H1 (cell line): ENCODE data around the gene TIE1. TPM values are rescaled to one million over a fixed set of nuclear protein-coding genes. Genes with fewer than 3 reads are reported as not detected.

ENCODE experiments used
- CTCF ChIA-PET: fragments of 300-600 bp; sonication (Branson Sonifier 250); formaldehyde crosslinking; loops from one replicate; lab custom pipeline; 2021; ENCODE audit not compliant: partially characterized antibody; lab: Charles Lee
- POLR2A ChIA-PET: fragments of 300-600 bp; sonication (Branson Sonifier 250); formaldehyde crosslinking; loops from one replicate; lab custom pipeline; 2021; ENCODE audit warnings: inconsistent platforms; ENCODE audit not compliant: partially characterized antibody; lab: Charles Lee
- DNase-seq, 2 experiments: peaks; one replicate each; pipeline versions ENCODE4 v3.0.0 to v3.0.0-alpha.2; 2010 to 2022; ENCODE audit warnings: low spot score in 2 of 2, low read depth in 1 of 2, mixed read lengths in 1 of 2
- FAIRE-seq: peaks from 2 replicates; lab custom pipeline; 2011; peaks lifted over from hg19 to GRCh38; lab: Jason Lieb, UNC
- H2AFZ ChIP-seq: 2 replicates; pipeline ENCODE4 v1.8.1; 2012; ENCODE audit warnings: low read length, inconsistent platforms
- H2AK5ac ChIP-seq: 2 replicates; pipeline ENCODE4 v1.6.1; 2013; ENCODE audit warnings: low read depth, low read length
- H2BK120ac ChIP-seq: replicated peaks from 2 replicates; pipeline ENCODE3; 2013; ENCODE audit warnings: low read depth, low read length, inconsistent platforms
- H2BK12ac ChIP-seq: 2 replicates; pipeline ENCODE4 v1.6.1; 2013; ENCODE audit warnings: low read depth, low read length
- H2BK15ac ChIP-seq: 2 replicates; pipeline ENCODE4 v1.6.1; 2013; ENCODE audit warnings: low read length
- H2BK20ac ChIP-seq: 2 replicates; pipeline ENCODE4 v1.6.1; 2013; ENCODE audit warnings: low read length
- H2BK5ac ChIP-seq: 2 replicates; pipeline ENCODE4 v1.6.1; 2013; ENCODE audit warnings: low read depth, low read length
- H3K14ac ChIP-seq: 2 replicates; pipeline ENCODE4 v1.6.1; 2013; ENCODE audit warnings: inconsistent platforms; ENCODE audit not compliant: insufficient read length
- H3K18ac ChIP-seq: 2 replicates; pipeline ENCODE4 v1.6.1; 2013; ENCODE audit warnings: low read length; ENCODE audit errors: extremely low read depth
- H3K23ac ChIP-seq: 2 replicates; pipeline ENCODE4 v1.6.1; 2013; ENCODE audit warnings: inconsistent platforms; ENCODE audit not compliant: insufficient read length
- H3K23me2 ChIP-seq: 2 replicates; pipeline ENCODE4 v1.6.1; 2013; ENCODE audit warnings: low read depth, low read length
- H3K27ac ChIP-seq: 2 replicates; pipeline ENCODE4 v1.6.1; 2011; ENCODE audit warnings: low read depth, low read length, inconsistent platforms
- H3K27me3 ChIP-seq, 4 experiments: replicated peaks in 1 of 4; 1 replicate in 1 of 4; 2 replicates in 3 of 4; pipeline versions ENCODE4 v1.6.1 to v1.8.1; 2011 to 2013; ENCODE audit warnings: low read length in 3 of 4, mild to moderate bottlenecking in 3 of 4, inconsistent platforms in 2 of 4, mixed read lengths in 2 of 4, moderate library complexity in 1 of 4; ENCODE audit not compliant: control insufficient read depth in 3 of 4, insufficient read depth in 3 of 4; ENCODE audit errors: extremely low read depth in 1 of 4
- H3K36me3 ChIP-seq, 4 experiments: 2 replicates each; pipeline versions ENCODE4 v1.6.1 to v1.8.1; 2011 to 2013; ENCODE audit warnings: mild to moderate bottlenecking in 4 of 4, low read length in 3 of 4, moderate library complexity in 2 of 4, control low read depth in 1 of 4, inconsistent platforms in 1 of 4; ENCODE audit not compliant: insufficient read depth in 4 of 4, control insufficient read depth in 2 of 4
- H3K4ac ChIP-seq: replicated peaks from 2 replicates; pipeline ENCODE3; 2013; ENCODE audit warnings: low read length, low read depth, mixed read lengths, inconsistent platforms; ENCODE audit not compliant: insufficient read length
- H3K4me1 ChIP-seq, 4 experiments: replicated peaks in 1 of 4; 1 replicate in 1 of 4; 2 replicates in 3 of 4; pipeline versions ENCODE4 v1.6.1 to v1.8.1; 2011 to 2013; ENCODE audit warnings: low read length in 3 of 4, inconsistent platforms in 2 of 4, mixed read lengths in 1 of 4; ENCODE audit not compliant: insufficient read depth in 4 of 4, control insufficient read depth in 3 of 4
- H3K4me2 ChIP-seq, 2 experiments: 2 replicates each; pipeline versions ENCODE4 v1.6.1 to v1.8.1; 2011 to 2013; ENCODE audit warnings: low read depth in 2 of 2, low read length in 2 of 2, control low read depth in 1 of 2, inconsistent platforms in 1 of 2, mild to moderate bottlenecking in 1 of 2; ENCODE audit not compliant: insufficient read depth in 1 of 2
- H3K4me3 ChIP-seq, 4 experiments: fragments of 200-600, 300-600 bp in 1 of 4; sonication (generic), shearing (Covaris generic), sonication (Bioruptor Twin) in 1 of 4; 2 replicates each; pipeline versions ENCODE4 v1.5.1 to v1.8.1; 2011 to 2016; ENCODE audit warnings: low read length in 4 of 4, low read depth in 3 of 4, control low read depth in 2 of 4, inconsistent platforms in 2 of 4, mild to moderate bottlenecking in 2 of 4, mixed read lengths in 1 of 4, moderate library complexity in 1 of 4; ENCODE audit not compliant: insufficient read depth in 2 of 4; ENCODE audit errors: extremely low read depth in 1 of 4
- H3K56ac ChIP-seq: replicated peaks from 2 replicates; pipeline ENCODE3; 2013; ENCODE audit warnings: low read depth, mild to moderate bottlenecking, mixed read lengths, low read length, inconsistent platforms; ENCODE audit not compliant: insufficient read length
- H3K79me1 ChIP-seq: 2 replicates; pipeline ENCODE4 v1.6.1; 2013; ENCODE audit warnings: low read depth, low read length, control low read depth
- H3K79me2 ChIP-seq, 2 experiments: 2 replicates each; pipeline versions ENCODE4 v1.6.1 to v1.8.1; 2012 to 2013; ENCODE audit warnings: low read length in 2 of 2, mild to moderate bottlenecking in 2 of 2, inconsistent platforms in 1 of 2; ENCODE audit not compliant: insufficient read depth in 2 of 2, control insufficient read depth in 1 of 2
- H3K9ac ChIP-seq, 4 experiments: replicated peaks in 1 of 4; 1 replicate in 1 of 4; 2 replicates in 3 of 4; pipeline versions ENCODE4 v1.6.1 to v1.8.1; 2011 to 2013; ENCODE audit warnings: low read depth in 3 of 4, low read length in 3 of 4, control low read depth in 2 of 4, mild to moderate bottlenecking in 2 of 4, moderate library complexity in 2 of 4, inconsistent platforms in 1 of 4; ENCODE audit errors: extremely low read depth in 1 of 4
- H3K9me3 ChIP-seq, 2 experiments: 2 replicates each; pipeline versions ENCODE4 v1.6.1 to v1.8.1; 2012 to 2013; ENCODE audit warnings: mild to moderate bottlenecking in 2 of 2, moderate library complexity in 2 of 2, control low read depth in 1 of 2, inconsistent platforms in 1 of 2, low read depth in 1 of 2, low read length in 1 of 2, mixed read lengths in 1 of 2; ENCODE audit not compliant: insufficient read depth in 2 of 2
- H4K20me1 ChIP-seq, 2 experiments: replicated peaks in 1 of 2; 2 replicates each; pipeline versions ENCODE3 to v1.8.1; 2011 to 2013; ENCODE audit warnings: inconsistent platforms in 2 of 2, low read length in 2 of 2, mild to moderate bottlenecking in 1 of 2; ENCODE audit not compliant: insufficient read depth in 2 of 2, control insufficient read depth in 1 of 2
- H4K5ac ChIP-seq: 2 replicates; pipeline ENCODE4 v1.6.1; 2013; ENCODE audit warnings: low read length, low read depth, mixed read lengths, inconsistent platforms; ENCODE audit not compliant: insufficient read length
- H4K8ac ChIP-seq: 2 replicates; pipeline ENCODE4 v1.8.0; 2013; ENCODE audit warnings: mild to moderate bottlenecking, moderate library complexity, low read length, inconsistent platforms; ENCODE audit not compliant: insufficient read depth; ENCODE audit errors: extremely low read depth
- H4K91ac ChIP-seq: replicated peaks from 2 replicates; pipeline ENCODE3; 2013; ENCODE audit warnings: low read length, mixed read lengths, inconsistent platforms; ENCODE audit not compliant: insufficient read length
- BRCA1 ChIP-seq: IDR thresholded peaks from 2 replicates; pipeline ENCODE4 v1.6.1; 2012; ENCODE audit warnings: low read depth, low read length, improper control_type of control experiment
- CHD2 ChIP-seq: IDR thresholded peaks from 2 replicates; pipeline ENCODE4 v1.6.1; 2012; ENCODE audit warnings: low read length, improper control_type of control experiment
- CTBP2 ChIP-seq: IDR thresholded peaks from 2 replicates; pipeline ENCODE4 v1.7.0; 2011; ENCODE audit warnings: borderline replicate concordance, mild to moderate bottlenecking, moderate library complexity, mixed read lengths, low read length; ENCODE audit not compliant: insufficient read depth, insufficient read length
- E2F6 ChIP-seq: IDR thresholded peaks from 2 replicates; pipeline ENCODE4 v1.6.1; 2012; ENCODE audit warnings: inconsistent platforms
- JUN ChIP-seq: IDR thresholded peaks from 2 replicates; pipeline ENCODE4 v1.6.1; 2011; ENCODE audit warnings: low read depth, mild to moderate bottlenecking, improper control_type of control experiment, low read length
- KDM5A ChIP-seq: fragments of 200-600 bp; IDR thresholded peaks from 2 replicates; pipeline ENCODE4 v1.7.1; 2012; ENCODE audit warnings: mild to moderate bottlenecking, low read length, inconsistent platforms, mixed read lengths
- MAFK ChIP-seq: IDR thresholded peaks from 2 replicates; pipeline ENCODE4 v1.6.1; 2012; ENCODE audit warnings: low read depth, mild to moderate bottlenecking, improper control_type of control experiment, low read length
- MAX ChIP-seq: IDR thresholded peaks from 2 replicates; pipeline ENCODE4 v1.6.1; 2012; ENCODE audit warnings: inconsistent platforms
- POLR2AphosphoS5 ChIP-seq: IDR thresholded peaks from 2 replicates; pipeline ENCODE4 v1.6.1; 2011; ENCODE audit warnings: low read depth, low read length
- RAD21 ChIP-seq, 2 experiments: IDR thresholded peaks in 1 of 2; conservative IDR thresholded peaks in 1 of 2; 2 replicates each; pipeline ENCODE4 v1.6.1; 2011; ENCODE audit warnings: low read depth in 2 of 2, low read length in 2 of 2, improper control_type of control experiment in 1 of 2, inconsistent platforms in 1 of 2, mild to moderate bottlenecking in 1 of 2, moderate library complexity in 1 of 2
- TBP ChIP-seq: IDR thresholded peaks from 2 replicates; pipeline ENCODE4 v1.6.1; 2011; ENCODE audit warnings: low read depth, low read length, improper control_type of control experiment
- YY1 ChIP-seq: IDR thresholded peaks from 2 replicates; pipeline ENCODE4 v1.6.1; 2011; ENCODE audit warnings: low read depth, mild to moderate bottlenecking, low read length
- WGBS, 2 experiments: shearing (Covaris generic) in 1 of 2; methylation state at CpG; one replicate each; pipeline versions ENCODE4 v1.1.6 to v1.1.7; 2013 to 2015; ENCODE audit warnings: low lambda C conversion rate in 2 of 2, mixed read lengths in 2 of 2, inconsistent platforms in 1 of 2, low coverage in 1 of 2, missing lambda C conversion rate in 1 of 2; ENCODE audit not compliant: insufficient replicate concordance in 2 of 2, insufficient coverage in 1 of 2, insufficient read length in 1 of 2; ENCODE audit errors: extremely low coverage in 1 of 2, missing lambda C conversion rate in 1 of 2; 5-methylcytosine and 5-hydroxymethylcytosine counted together
- polyA plus RNA-seq, 7 experiments: library from polyadenylated mRNA; depleted of rRNA in 3 of 7; stranded (reverse) in 5 of 7; unstranded in 2 of 7; fragments of >200 nt in 5 of 7; fragments of 200-250 nt in 2 of 7; gene quantifications; 1 replicate in 5 of 7; 2 replicates in 1 of 7; 4 replicates in 1 of 7; pipeline versions ENCODE4 v1.2.1 to v1.2.3, GENCODE V29; 2011 to 2013; ENCODE audit warnings: missing spikeins in 2 of 7, mixed read lengths in 2 of 7
- total RNA-seq: library from RNA; stranded (reverse); fragmentation: NEBNext Ultra II Directional; extraction: Animal tissue kit (Norgen Biotek cat#: 25700); gene quantifications from 2 replicates; pipeline ENCODE4 v1.2.1, GENCODE V29; 2021

The TIE1 gene
- total and polyA plus RNA-seq, 2 of the 8 experiments (the other 6 are each of a cell fraction or from before 2014, with no cell fraction given): 0.74 to 2.2 TPM

- H3K79me2 ChIP-seq: no peaks in the 10 kb centered on the region
- H3K36me3 ChIP-seq: no peaks in the 10 kb centered on the region
- H4K8ac ChIP-seq: no peak overlapping the region
- no peak overlapping the region for H4K5ac ChIP-seq
- H2AK5ac ChIP-seq: no peak overlapping the region
- no peak overlapping the region for H3K4ac ChIP-seq
- no peak overlapping the region for H2BK5ac ChIP-seq
- H3K14ac ChIP-seq: no peak overlapping the region
- H3K4me2 ChIP-seq: no peak overlapping the region
- no peak overlapping the region for H2BK20ac ChIP-seq
- WGBS, 2 experiments: 86% methylated on average over 17 of the region's 17 CpGs; no CpG with 5 or more reads in 1 of the 2 experiments
- no peaks in the 10 kb centered on the region for H3K9me3 ChIP-seq
- no peak overlapping the region for H2BK120ac ChIP-seq
- CTCF ChIA-PET: interaction anchor here (1.3 to 1.9 kb wide), 4 partner anchors 9 to 80 kb away, joined by 3 to 7 read pairs (median 4); partner anchors contain the start of gene MPL
- no peaks in the 10 kb centered on the region for H3K23me2 ChIP-seq
- no peak overlapping the region for H2AFZ ChIP-seq
- FAIRE-seq: no peak
- no peaks in the 10 kb centered on the region for H4K20me1 ChIP-seq
- H3K27me3 ChIP-seq: no peaks in the 10 kb centered on the region
- H3K4me1 ChIP-seq: no peaks in the 10 kb centered on the region; a peak in 1 of 7 replicates
- H4K91ac ChIP-seq: no peak overlapping the region
- POLR2A ChIA-PET: interaction anchor here (0.9 to 1.7 kb wide), 4 partner anchors 9 to 147 kb away, joined by 3 to 4 read pairs (median 4); partner anchors contain the start of genes HYI, MED8 and SZT2
- H3K23ac ChIP-seq: no peak overlapping the region
- no peak overlapping the region for H3K18ac ChIP-seq
- no peak overlapping the region for H2BK12ac ChIP-seq
- no peaks in the 10 kb centered on the region for H3K79me1 ChIP-seq
- H3K9ac ChIP-seq: no peak overlapping the region
- H2BK15ac ChIP-seq: no peak overlapping the region
- no peak overlapping the region for H3K56ac ChIP-seq
- DNase-seq: no peak
- H3K4me3 ChIP-seq: no peak overlapping the region
- no peak overlapping the region for H3K27ac ChIP-seq
- no peak for TF ChIP-seq BRCA1
- no peak for TF ChIP-seq POLR2AphosphoS5
- TF ChIP-seq YY1: no peak
- no peak for TF ChIP-seq MAX
- no peak for TF ChIP-seq KDM5A
- TF ChIP-seq TBP: no peak
- TF ChIP-seq JUN: no peak
- no peak for TF ChIP-seq E2F6
- TF ChIP-seq RAD21 (IDR thresholded peaks at IDR 0.05 in 1 of 2, conservative IDR thresholded peaks at IDR 0.05 in 1 of 2; ENCODE audit: low read depth in 2 of 2, low read length in 2 of 2): no peak
- TF ChIP-seq CTBP2: no peak
- TF ChIP-seq MAFK: no peak
- TF ChIP-seq CHD2: no peak
Measured at GRCh38 chr1:43306688-43307457, 6.1 kb downstream of the TIE1 start.
